ENCODE data around the gene PLSCR2.
A peak's percentile ranks its signal among the peaks of the same experiment; 100 is the strongest.

PLSCR2 gene, protein sequence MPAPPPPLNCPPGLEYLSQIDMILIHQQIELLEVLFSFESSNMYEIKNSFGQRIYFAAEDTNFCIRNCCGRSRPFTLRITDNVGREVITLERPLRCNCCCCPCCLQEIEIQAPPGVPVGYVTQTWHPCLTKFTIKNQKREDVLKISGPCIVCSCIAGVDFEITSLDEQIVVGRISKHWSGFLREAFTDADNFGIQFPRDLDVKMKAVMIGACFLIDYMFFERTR

GRCh38 chr3:146469150-146470017 lies at the start of gene PLSCR2:
Gene PLSCR2 (minus strand): TSS chr3:146469561. CDS start chr3:146459904, 9,657 bp downstream.
- peak within 1 kb of the TSS; percentile 77 for H3K4me3 ChIP-seq
- peak; percentile 73 for DNase-seq (ENCODE audit: low spot score)
- H3K27ac ChIP-seq: peak within 1 kb of the TSS; percentile 52 to 61
- TF ChIP-seq, protein P1, sequence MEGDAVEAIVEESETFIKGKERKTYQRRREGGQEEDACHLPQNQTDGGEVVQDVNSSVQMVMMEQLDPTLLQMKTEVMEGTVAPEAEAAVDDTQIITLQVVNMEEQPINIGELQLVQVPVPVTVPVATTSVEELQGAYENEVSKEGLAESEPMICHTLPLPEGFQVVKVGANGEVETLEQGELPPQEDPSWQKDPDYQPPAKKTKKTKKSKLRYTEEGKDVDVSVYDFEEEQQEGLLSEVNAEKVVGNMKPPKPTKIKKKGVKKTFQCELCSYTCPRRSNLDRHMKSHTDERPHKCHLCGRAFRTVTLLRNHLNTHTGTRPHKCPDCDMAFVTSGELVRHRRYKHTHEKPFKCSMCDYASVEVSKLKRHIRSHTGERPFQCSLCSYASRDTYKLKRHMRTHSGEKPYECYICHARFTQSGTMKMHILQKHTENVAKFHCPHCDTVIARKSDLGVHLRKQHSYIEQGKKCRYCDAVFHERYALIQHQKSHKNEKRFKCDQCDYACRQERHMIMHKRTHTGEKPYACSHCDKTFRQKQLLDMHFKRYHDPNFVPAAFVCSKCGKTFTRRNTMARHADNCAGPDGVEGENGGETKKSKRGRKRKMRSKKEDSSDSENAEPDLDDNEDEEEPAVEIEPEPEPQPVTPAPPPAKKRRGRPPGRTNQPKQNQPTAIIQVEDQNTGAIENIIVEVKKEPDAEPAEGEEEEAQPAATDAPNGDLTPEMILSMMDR (IDR thresholded peaks at IDR 0.05): no peak

GRCh38 chr3:146517684-146518435 lies 48.5 kb upstream of the PLSCR2 start:
- DNase-seq (ENCODE audit: low spot score): no peak
- TF ChIP-seq, protein P1 (IDR thresholded peaks at IDR 0.05): no peak
- H3K27ac ChIP-seq: no peak overlapping the region
- H3K4me3 ChIP-seq: no peak overlapping the region

DNA sequence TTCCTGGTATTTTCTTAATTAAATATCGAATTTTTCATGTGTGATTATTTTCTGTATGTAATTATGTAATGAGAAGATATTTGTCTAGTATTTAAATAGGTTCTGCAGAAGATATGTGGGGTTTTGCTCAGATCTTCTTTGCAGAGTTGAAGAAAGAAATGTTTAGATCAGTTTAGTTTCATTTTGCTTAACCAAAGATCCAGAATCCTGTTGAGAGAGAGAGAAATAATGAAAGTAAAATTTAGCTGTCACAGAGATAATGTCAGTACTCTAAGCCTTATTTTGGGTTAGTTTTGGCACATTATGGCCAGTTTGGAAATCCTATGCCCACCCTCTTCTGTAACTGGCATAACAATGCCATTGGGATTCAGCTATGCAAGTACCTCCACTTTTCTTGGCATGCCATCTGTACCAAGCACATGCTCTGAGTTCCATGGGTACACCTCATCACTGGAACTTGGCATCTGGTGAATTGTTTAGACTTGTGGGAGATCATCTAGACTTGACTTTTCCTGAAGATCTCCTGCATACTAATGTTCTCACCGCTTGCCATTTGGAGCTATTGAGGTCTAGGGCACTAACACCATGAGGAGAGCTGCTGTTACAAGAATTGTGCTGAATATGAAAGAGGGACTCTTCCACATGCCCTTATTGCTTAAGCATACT lies 44.2 kb upstream of the PLSCR2 start:
- H3K4me3 ChIP-seq: no peak overlapping the region
- DNase-seq (ENCODE audit: low spot score): no peak
- peak overlapping the region in 1 of 2 donors; percentile 31 for H3K27ac ChIP-seq
- TF ChIP-seq, protein P1 (IDR thresholded peaks at IDR 0.05): no peak

DNA sequence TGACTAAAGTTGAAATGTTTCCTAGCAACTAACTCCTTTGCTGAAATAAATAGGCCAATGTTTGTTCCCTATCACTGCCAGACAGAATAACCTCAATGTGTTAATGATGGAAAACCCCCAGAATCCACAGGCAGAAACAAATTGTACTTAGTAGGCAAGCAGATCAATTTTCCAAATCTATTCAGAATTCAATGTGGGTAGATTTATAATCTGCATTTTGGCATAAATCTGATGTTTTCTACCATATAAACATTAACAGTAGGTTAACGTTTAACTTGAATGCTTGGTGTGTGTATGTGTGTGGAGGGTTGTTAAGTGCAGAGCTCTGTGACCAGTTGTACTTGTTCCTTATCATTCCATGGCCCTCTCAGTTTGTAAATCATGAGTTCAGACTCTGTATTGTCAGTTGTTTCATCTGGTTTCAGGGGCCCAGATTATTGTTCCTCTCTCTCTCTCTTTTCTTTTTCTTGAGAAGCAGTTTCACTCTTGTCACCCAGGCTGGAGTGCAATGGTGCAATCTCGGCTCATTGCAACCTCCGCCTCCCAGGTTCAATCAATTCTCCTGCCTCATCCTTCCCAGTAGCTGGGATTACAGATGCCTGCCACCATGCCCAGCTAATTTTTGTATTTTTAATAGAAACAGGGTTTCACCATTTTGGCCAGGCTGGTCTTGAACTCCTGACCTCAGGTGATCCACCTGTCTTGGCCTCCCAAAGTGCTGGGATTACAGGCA lies 42.2 kb upstream of the PLSCR2 start:
- H3K4me3 ChIP-seq: no peak overlapping the region
- no peak for DNase-seq (ENCODE audit: low spot score)
- TF ChIP-seq, protein P1 (IDR thresholded peaks at IDR 0.05): no peak
- H3K27ac ChIP-seq: no peak overlapping the region

GRCh38 chr3:146507331-146508120 lies 38.2 kb upstream of the PLSCR2 start:
- H3K4me3 ChIP-seq: no peak overlapping the region
- H3K27ac ChIP-seq: peak overlapping the region in 1 of 2 donors; percentile 35
- TF ChIP-seq, protein P1 (IDR thresholded peaks at IDR 0.05): no peak
- no peak for DNase-seq (ENCODE audit: low spot score)

Data from coronary artery (tissue), 2 donors.